GM19238 (cell line): ENCODE measurements around the gene GRK4.
A peak's percentile ranks its signal among the peaks of the same experiment; 100 is the strongest.
"Not testable (repeated sequence)": the region's sequence is repeated elsewhere in the genome, so short reads cannot be mapped to it uniquely, and the experiment has no call there.

ENCODE experiments used
- DNase-seq: peaks from one replicate; pipeline ENCODE4 v3.0.0; 2011; ENCODE audit warnings: low spot score; ENCODE audit not compliant: insufficient read length

Gene GRK4

DNA sequence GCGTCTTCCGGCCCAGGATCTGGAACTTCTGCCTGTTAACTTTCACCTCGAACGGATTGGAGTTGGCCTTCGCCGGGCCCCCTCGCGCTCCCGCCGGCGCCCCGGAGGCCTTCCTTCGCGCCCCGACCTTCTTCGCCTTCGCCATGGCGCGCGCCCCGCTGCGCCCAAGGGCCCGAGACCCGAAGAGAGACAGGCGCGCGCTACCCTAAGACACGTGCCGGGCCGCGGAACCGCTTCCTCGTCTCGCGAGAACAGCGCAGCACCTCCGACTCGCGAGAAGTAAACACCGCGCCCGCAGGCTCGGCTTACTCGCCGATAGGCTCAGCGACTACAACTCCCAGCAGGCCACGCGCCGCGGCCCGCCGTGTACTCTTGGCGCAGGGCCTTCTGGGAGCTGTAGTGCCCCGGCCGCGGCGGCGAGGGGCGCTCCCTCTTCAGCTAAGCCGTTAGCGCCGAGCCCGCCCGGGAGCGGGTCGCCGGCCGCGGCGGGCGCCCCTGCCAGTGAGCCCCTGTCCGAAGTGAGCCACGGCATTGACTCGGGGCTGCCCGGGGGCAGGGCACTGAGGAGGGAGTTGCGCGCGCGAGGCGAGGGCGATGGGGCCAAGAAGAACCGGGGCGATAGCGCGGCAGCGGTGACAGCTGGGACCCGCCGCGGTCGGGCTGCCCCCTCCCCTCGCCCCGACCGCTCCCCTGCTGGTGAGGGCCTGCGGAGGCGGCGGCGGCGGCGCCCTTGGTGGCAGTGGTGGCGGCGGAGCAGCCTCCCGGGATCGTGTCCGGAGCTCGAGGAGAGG, at the start of gene GRK4, which contains the start of gene NOP14:
Gene GRK4 (plus strand): TSS at position 397 of the 791 bp plus-strand sequence. CDS start 500 bp downstream, outside the sequence.
Gene NOP14 (minus strand): TSS at position 232 of the 791 bp plus-strand sequence. CDS start 87 bp downstream, at position 145.
- peak; percentile 97 for DNase-seq

DNA sequence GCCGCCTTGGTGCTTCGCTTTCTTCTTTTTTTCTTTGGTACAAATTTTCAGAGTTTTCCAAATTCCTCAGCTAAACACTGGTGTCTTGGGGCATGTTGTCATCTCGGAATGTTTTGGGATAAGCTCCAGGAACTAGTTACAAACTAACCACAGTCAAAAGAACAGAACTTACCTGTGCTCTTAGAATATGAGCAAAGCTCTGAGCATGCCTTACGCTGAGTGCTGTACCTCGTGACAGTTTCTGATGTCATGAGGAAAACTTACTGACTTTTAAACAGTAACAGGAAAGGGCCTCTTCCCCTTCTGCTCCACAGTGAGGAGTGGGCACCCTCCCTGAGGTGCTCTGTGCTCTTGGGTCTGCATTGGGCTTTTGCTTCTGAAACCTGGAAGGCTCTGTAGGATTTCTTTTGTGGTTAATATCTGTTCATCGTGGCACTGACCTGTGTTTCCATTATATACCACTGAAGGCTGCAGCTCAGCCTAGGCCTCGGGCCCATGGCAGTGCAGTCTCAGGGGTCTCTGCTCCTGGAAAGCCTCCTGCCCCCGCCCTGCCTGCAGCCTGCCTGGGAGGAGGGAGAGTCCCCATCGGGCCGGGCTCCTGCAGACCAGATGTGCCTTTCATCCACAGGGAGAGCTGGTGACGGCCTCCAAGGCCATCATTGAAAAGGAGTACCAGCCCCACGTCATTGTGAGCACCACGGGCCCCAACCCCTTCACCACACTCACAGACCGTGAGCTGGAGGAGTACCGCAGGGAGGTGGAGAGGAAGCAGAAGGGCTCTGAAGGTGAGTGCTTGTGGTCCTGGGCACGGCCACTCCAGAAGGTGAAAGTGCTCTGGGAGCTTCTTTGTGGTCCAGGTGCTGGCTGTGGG, 48.9 kb upstream of the GRK4 start:
- no peak for DNase-seq

DNA sequence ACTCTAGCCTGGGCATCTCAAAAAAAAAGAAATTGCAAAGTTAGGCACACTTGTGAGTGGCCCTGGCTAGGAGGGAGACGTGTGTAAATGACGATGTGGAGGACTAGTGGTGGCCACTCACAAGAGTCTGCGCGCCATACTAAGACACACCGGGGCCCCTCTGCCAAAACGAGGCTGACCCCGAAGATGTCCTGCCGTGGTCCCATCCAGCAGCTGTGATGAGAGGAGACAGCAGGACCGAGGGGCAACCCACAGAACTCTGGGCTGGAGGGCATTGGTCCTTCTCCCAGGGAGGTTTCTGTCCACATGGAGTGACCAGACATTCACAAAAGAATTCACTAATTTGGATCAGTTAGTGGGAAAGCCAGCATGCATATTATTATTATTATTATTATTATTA, 47.6 kb upstream of the GRK4 start:
- DNase-seq = no peak

DNA sequence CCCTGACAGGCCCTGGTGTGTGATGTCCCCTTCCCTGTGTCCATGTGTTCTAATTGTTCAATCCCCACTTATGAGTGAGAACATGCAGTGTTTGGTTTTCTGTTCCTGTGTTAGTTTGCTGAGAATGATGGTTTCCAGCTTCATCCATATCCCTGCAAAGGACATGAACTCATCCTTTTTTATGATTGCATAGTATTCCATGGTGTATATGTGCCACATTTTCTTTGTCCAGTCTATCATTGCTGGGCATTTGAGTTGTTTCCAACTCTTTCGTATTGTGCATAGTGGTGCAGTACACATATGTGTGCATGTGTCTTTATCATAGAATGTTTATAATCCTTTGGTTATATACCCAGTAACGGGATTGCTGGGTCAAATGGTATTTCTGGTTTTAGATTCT, 46.7 kb upstream of the GRK4 start:
- DNase-seq = not testable (repeated sequence)

DNA sequence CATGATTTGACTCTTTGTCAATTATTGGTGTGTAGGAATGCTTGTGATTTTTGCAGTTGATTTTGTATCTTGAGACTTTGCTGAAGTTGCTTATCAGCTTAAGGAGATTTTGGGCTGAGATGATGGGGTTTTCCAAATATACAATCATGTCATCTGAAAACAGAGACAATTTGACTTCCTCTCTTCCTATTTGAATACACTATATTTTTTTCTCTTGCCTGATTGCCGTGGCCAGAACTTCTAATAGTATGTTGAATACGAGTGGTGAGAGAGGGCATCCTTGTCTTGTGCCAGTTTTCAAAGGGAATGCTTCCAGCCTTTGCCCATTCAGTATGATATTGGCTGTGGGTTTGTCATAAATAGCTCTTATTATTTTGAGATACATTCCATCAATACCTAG, 45.1 kb upstream of the GRK4 start:
- DNase-seq = not testable (repeated sequence)

DNA sequence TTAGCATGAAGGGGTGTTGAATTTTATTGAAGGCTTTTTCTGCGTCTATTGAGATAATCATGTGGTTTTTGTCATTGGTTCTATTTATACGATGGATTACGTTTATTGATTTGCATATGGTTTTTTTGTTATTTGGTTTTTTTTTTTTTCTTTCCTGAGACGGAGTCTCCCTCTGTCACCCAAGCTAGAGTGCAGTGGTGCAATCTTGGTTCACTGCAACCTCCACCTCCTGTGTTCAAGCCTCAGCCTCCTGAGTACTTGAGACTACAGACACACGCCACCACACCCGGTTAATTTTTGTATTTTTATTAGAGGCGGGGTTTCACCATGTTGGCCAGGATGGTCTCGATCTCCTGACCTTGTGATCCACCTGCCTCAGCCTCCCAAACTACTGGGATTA, 44.7 kb upstream of the GRK4 start:
- not testable (repeated sequence) for DNase-seq

DNA sequence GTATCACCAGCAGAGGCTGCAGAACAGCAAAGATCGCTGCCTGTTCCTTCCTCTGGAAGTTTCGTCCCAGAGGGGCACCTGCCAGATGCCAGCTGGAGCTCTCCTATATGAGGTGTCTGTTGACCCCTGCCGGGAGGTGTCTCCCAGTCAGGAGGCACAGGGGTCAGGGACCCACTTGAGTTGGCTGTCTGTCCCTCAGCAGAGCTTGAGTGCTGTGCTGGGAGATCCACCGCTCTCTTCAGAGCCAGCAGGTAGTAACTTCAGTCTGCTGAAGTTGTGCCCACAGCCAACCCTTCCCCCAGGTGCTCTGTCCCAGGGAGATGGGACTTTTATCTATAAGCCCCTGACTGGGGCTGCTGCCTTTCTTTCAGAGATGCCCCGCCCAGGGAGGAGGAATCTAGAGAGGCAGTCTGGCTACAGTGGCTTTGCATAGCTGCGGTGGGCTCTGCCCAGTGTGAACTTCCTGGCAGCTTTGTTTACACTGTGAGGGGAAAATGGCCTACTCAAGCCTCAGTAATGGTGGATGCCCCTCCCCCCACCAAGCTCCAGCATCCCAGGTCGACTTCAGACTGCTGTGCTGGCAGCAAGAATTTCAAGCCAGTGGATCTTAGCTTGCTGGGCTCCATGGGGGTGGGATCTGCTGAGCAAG, 40.8 kb upstream of the GRK4 start:
- DNase-seq = not testable (repeated sequence)

DNA sequence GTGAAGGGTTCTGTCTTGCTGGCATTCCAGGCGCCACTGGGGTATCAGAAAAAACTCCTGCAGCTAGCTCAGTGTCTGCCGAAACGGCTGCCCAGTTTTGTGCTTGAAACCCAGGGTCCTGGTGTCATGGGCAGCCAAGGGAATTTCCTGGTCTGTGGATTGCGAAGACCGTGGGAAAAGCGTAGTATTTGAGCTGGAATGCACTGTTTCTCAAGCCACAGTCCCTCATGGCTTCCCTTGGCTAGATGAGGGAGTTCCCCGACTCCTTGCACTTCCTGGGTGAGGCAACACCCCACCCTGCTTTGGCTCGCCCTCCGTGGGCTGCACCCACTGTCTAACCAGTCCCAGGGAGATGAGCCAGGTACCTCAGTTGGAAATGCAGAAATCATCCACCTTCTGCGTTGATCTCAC, 40.2 kb upstream of the GRK4 start:
- no peak for DNase-seq

DNA sequence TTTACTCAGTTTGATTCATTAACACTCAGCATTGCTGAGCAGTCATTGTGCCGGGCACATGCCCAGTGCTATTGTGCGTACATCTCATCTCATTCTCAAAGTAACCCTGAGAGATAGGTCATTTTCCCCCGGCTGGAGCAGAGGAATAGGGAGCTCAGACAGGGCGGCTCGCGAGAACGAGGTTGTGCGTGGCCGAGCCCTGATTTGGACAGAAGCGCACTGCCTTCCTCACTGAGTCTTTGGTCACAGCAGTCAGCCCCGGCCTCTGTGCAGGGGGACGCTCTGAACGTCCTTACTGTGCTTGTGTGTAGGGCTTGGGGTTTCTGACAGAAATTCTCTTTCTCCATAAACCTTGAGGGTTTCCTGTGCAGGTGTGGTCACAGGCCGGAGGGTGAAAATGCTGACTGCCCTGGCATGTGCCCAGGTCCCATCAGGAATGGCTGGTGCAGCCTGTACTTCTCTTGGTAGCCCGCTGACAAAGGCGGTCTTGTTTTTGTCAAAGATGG, 39.6 kb upstream of the GRK4 start:
- DNase-seq = no peak

DNA sequence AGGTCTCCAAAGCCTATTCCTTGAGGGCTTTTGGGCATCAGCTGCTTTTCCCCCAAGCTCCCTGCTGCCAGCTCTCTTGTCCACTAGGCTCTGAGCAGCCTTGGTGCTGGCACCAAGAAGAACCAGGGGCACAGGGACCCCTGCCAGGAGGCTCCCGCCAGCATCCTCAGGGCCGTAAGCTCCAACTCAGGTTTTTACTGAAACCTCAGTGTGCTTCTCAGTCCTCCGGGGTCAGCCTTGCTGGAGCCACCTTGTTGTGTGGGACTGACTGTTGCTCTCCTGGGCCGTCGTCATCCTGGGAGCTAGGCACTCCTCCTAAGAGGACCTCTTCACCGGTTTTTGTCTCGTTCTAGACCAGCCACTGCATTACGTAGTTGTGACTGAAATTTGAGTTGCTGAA, 39.1 kb upstream of the GRK4 start:
- DNase-seq = no peak

DNA sequence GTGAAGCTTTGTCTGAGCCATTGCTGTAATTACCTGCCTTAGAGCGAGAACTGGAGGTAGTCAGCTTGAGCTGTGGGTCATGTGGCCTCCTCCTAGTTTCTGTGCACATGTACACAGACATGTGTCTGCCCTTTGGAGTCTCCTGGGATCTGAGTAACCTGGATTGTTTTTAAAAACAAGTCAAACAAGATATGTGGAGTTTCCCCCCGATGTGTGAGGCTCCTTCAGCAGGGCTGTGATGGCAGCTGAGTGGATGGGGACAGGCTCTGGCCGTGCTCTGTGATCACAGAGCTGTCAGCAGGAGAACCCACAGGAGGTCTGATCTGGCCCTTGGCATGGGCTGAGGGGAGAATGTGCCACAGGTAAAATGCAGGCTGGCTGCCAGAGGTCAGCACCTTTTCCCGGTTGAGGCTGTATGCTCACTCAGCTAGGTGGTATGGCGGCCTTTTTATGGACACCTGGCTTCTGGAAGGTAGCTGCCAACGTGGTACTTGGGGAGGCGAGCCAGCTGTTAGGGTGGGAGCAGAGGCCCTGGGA, 38.5 kb upstream of the GRK4 start:
- DNase-seq = no peak

DNA sequence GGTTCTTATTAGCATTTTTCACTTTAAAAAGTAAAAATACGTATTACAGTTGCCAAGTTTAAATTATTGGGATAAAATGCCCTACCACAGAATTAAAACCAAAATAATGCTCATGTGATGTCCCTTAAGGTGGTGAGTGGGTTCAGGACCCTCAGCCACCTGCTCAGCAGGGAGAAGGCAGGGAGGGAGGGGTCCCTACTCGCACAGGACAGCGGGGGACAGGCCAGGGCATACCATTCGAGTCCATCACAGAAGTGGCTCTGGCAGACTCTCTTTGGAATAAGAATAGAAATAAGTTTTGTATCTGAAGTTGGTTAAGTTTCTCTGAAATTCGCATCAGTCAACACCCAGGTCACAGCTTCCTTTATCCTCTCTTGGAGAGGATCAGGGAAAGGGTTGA, 37.9 kb upstream of the GRK4 start:
- DNase-seq = no peak

DNA sequence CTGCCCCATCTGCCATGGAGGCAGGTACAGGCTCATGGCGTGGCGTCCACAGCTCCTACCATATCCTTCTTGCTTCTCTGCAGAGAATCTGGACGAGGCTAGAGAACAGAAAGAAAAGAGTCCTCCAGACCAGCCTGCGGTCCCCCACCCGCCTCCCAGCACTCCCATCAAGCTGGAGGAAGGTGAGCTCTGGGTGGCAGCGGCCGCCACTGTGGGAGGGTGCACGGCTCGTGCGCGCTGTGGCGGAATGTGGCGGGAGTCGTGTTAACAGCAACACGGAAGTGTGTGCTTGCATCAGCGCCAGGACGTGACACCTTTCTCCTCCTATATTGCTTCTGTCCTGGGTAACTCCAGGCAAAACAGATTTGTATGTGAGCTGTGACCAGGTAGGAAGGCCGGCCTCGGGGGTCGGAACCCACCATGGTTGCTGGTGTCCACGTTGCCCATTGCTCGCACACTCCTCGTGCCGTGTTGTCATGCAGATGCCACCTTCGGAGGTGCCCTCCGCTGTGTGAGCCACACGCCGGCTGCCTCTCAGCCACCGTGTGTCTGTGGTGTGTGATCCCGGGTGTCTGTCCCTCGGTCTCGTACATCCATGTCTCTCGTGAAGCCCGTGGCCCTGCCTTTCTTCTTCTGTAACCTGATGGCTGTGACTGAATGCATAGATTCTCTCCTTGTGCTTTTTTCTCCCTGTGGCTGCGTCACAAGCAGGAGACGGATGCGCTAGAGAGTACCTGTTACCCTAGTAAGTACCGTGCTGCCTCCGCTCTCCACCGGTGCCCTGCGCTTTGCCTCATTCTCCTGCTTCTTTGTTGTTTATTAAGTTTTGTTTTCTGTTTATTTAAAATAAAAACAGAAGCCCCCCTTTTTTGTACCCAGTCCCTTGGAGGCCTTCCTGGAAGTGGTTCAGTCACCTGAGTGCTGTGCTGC, 37.2 kb upstream of the GRK4 start:
- DNase-seq = no peak

DNA sequence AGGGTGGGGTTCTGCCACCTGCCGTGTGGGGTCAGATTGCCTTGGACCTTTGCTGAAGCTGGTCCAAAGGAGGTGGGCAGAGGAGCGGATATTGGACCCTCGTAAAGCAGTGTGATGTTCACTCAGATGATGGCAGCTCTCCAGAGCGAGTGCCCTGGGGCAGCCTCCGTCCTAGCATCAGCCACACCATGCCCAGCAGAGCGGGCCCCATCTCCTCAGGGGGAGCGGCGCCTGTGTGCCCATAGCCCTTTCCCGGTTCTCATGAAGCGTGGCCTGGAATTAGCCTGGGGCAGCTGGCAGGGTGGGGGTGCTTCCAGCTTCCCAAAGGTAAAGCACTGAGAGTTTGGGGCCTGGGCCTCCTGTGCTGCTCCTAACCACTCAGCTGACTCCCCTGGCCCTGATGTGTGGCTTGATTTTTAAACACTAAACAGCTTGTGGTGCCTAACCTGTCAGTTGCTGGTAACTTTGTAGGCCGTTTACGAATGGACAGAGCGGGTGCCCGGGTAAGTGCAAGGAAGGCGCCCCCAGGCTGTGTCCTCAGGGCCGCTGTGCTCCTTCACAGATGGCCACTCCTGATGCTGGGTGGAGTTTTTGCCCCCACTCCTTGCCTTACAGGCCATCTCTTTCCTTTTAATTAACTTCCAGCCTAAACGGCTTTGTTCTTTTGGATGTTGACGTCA, 36.2 kb upstream of the GRK4 start:
- DNase-seq = no peak

DNA sequence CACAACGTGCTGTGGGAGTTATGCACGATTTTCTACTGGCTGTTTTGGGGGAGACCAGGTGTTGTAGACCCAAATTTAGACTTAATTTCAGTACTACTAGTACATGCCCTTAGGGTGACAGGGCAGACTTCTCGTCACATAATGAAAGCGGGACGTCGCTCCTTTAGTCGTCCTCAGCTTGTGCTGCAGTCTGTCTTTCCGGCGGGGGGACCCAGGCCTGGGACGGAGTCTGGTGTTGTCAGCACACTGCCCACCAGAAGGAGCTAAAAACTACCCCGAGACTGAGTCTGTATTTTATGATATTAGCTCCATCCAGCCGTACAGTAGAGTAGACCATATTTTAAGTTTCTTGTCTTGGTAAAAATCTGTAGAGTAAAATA, 35.7 kb upstream of the GRK4 start:
- DNase-seq = no peak

DNA sequence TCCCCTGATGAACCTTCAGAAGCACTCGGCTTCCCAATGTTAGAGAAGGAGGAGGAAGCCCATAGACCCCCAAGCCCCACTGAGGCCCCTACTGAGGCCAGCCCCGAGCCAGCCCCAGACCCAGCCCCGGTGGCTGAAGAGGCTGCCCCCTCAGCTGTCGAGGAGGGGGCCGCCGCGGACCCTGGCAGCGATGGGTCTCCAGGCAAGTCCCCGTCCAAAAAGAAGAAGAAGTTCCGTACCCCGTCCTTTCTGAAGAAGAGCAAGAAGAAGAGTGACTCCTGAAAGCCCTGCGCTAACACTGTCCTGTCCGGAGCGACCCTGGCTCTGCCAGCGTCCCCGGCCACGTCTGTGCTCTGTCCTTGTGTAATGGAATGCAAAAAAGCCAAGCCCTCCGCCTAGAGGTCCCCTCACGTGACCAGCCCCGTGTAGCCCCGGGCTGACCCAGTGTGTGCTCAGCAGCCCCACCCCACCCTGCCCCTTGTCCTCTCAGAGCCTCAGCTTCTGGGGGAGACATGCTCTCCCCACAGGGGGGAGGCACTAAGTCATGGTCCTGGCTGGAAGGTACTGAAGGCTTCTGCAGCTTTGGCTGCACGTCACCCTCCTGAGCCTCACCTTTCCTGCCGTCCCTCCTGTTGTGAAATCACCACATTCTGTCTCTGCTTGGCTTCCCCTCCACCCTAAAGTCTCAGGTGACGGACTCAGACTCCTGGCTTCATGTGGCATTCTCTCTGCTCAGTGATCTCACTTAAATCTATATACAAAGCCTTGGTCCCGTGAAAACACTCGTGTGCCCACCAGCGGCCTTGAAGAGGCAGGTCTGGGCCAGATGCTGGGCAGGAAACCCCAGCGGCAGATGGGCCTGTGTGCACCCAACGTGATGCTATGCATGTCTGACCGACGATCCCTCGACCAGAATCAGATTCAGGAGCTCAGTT, 34.9 kb upstream of the GRK4 start:
- DNase-seq = no peak

DNA sequence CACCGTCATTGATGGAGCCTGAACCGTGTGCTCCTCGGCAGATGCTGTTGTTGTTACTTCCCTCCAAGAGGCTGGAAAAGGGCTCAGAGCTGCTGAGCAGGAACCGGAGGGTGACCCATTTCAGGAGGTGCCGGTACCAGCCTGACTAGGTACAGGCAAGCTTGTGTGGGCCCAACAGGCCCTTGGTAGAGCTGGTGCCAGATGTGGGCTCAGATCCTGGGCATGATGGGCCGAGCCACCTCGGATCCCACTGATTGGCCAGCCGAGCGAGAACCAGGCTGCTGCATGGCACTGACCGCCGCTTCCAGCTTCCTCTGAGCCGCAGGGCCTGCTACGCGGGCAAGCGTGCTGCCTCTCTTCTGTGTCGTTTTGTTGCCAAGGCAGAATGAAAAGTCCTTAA, 33.9 kb upstream of the GRK4 start:
- DNase-seq = no peak

DNA sequence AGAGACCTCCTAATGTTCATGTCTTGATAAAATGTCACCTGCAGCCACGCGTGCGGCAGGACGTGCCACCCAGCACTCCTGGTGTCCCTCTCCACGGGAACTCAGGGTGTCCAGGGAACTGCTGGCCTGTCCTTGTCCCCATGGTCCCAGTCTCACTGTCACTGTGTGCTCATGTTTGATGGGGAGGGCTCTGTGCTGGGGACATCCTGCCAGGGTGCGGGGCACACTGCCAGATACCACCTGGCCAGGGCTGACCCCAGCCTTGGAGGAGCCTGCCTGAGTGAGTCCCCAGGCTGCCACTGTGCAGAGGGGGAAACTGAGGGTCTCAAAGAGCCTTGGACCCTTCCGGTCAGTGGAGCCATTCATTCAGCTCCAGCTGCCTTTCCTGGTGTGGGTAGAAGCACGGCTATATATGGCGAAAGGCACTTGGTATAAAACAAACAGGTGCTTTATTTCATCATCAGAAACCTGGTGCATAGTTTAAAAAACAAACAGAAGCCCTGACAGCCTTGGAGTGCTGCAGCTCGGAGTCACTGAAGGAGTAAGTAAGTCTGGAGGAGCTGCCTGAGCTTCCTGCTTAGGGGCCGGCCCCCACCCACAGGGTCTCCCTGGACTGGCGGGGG, 33.1 kb upstream of the GRK4 start:
- DNase-seq = no peak
